Gastrocnemius medialis (tissue), 4 donors: ENCODE data around the gene MRM2. TPM values are rescaled to one million over a fixed set of nuclear protein-coding genes. Genes with fewer than 3 reads are reported as not detected.
A peak's percentile ranks its signal among the peaks of the same experiment; 100 is the strongest.

Experiments used
- ATAC-seq, 2 donors: fragments of 150-250 bp; one replicate each; pipeline ENCODE4 v1.9.1; 2016
- DNase-seq, 2 donors: peaks; one replicate each; pipeline ENCODE4 v3.0.0-alpha.2; 2019
- H3K27ac ChIP-seq, 4 donors: fragments of 200-600 bp; sonication (generic); 1 replicate in 1 of 4; 2 replicates in 3 of 4; pipeline ENCODE4 v1.5.1; 2016 to 2018; ENCODE audit warnings: mild to moderate bottlenecking in 2 of 4, moderate library complexity in 1 of 4
- H3K27me3 ChIP-seq, 3 donors: fragments of 200-600 bp; sonication (generic) in 2 of 3; 1 replicate in 1 of 3; 2 replicates in 2 of 3; pipeline versions ENCODE4 v1.5.1 to v1.6.0; 2016 to 2019; ENCODE audit warnings: mild to moderate bottlenecking in 1 of 3, moderate library complexity in 1 of 3
- H3K36me3 ChIP-seq, 2 donors: fragments of 200-600 bp; sonication (generic) in 1 of 2; one replicate each; pipeline ENCODE4 v1.5.1; 2017 to 2018
- H3K4me1 ChIP-seq, 2 donors: fragments of 200-600 bp; sonication (generic) in 1 of 2; one replicate each; pipeline ENCODE4 v1.5.1; 2016 to 2017; ENCODE audit warnings: mild to moderate bottlenecking in 2 of 2
- H3K4me3 ChIP-seq, 4 donors: fragments of 200-600 bp; sonication (generic) in 3 of 4; 1 replicate in 1 of 4; 2 replicates in 3 of 4; pipeline ENCODE4 v1.5.1; 2016 to 2019; ENCODE audit warnings: mild to moderate bottlenecking in 2 of 4
- H3K9me3 ChIP-seq, 3 donors: fragments of 200-600 bp; sonication (generic) in 2 of 3; 1 replicate in 1 of 3; 2 replicates in 2 of 3; pipeline ENCODE4 v1.5.1; 2016 to 2019
- POLR2A ChIP-seq, 2 donors: fragments of 450-650 bp; IDR thresholded peaks; one replicate each; pipeline ENCODE4 v1.6.1; 2017; ENCODE audit warnings: antibody characterized with exemption in 2 of 2, mild to moderate bottlenecking in 2 of 2, moderate library complexity in 2 of 2
- in situ Hi-C, 4 donors: fragments of 200-750 bp; cut with MboI; loops; one replicate each; pipeline versions ENCODE4 v1.15.0 to v1.8.0; 2017; ENCODE audit warnings: low sequenced_read_pairs in 4 of 4
- intact Hi-C: fragments of 100-400 bp; cut with DNase I; formaldehyde crosslinking; loops from one replicate; pipeline ENCODE4 v1.15.1; 2023; ENCODE audit warnings: low total_unique reads
- total RNA-seq, 4 donors: library from RNA; depleted of rRNA; stranded (reverse); fragments of >200 nt; gene quantifications; one replicate each; pipeline versions ENCODE4 v1.1.0 to v1.2.3, GENCODE V29; 2016
- TF ChIP-seq, protein P1 (sequence below), 5 experiments: fragments of 450-650 bp in 3 of 5; fragments of 200-600 bp in 2 of 5; sonication (generic) in 2 of 5; IDR thresholded peaks in 4 of 5; conservative IDR thresholded peaks in 1 of 5; 1 replicate in 4 of 5; 2 replicates in 1 of 5; pipeline ENCODE4 v1.5.1; 2016 to 2019; ENCODE audit warnings: antibody characterized with exemption in 5 of 5, mild to moderate bottlenecking in 3 of 5, moderate library complexity in 3 of 5

MRM2 gene
- total RNA-seq, 4 donors from 2014 or later, result 14.1 to 41.7 (median 16.9) TPM

DNA sequence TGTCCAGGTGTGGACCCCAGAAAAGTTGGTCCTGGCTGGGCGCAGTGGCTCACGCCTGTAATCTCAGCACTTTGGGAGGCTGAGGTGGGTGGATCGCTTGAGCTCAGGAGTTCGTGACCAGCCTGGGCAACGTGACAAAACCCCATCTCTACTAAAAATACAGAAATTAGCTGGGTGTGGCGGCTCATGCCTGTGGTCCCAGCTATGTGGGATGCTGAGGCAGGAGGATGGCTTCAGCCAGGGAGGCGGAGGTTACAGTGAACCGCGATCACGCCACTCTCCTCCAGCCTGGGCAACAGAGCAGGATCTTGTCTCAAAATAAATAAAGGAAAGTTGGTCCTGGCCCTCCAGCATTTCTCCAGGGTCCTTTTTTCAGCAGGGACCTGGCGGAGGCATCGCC is 1.5 kb upstream of the MRM2 start:
- Histone ChIP-seq H3K4me3 (no peak overlapping the region), H3K36me3 (peaks cover 0 to 10% of the 10 kb centered on the region in 2 donors), H3K27me3 (no peaks in the 10 kb centered on the region), H3K4me1 (peaks cover 12 to 13% of the 10 kb centered on the region in 2 donors), H3K27ac (no peak overlapping the region), H3K9me3 (no peaks in the 10 kb centered on the region)
- no peak for DNase-seq
- in situ Hi-C loops (loop anchor here in 1 of 4 donors (10.0 kb wide), 1 partner anchor 101 kb away; no protein-coding TSS in a partner anchor), intact Hi-C loops (loop anchor here (10.0 kb wide), 1 partner anchor 311 kb away; the partner anchor contains the start of genes BRAT1 and IQCE)
- no peak for TF ChIP-seq POLR2A (IDR thresholded peaks at IDR 0.05)
- TF ChIP-seq, protein P1, sequence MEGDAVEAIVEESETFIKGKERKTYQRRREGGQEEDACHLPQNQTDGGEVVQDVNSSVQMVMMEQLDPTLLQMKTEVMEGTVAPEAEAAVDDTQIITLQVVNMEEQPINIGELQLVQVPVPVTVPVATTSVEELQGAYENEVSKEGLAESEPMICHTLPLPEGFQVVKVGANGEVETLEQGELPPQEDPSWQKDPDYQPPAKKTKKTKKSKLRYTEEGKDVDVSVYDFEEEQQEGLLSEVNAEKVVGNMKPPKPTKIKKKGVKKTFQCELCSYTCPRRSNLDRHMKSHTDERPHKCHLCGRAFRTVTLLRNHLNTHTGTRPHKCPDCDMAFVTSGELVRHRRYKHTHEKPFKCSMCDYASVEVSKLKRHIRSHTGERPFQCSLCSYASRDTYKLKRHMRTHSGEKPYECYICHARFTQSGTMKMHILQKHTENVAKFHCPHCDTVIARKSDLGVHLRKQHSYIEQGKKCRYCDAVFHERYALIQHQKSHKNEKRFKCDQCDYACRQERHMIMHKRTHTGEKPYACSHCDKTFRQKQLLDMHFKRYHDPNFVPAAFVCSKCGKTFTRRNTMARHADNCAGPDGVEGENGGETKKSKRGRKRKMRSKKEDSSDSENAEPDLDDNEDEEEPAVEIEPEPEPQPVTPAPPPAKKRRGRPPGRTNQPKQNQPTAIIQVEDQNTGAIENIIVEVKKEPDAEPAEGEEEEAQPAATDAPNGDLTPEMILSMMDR (IDR thresholded peaks at IDR 0.05 in 4 of 5, conservative IDR thresholded peaks at IDR 0.05 in 1 of 5), result no peak
- ATAC-seq, result no peak

DNA sequence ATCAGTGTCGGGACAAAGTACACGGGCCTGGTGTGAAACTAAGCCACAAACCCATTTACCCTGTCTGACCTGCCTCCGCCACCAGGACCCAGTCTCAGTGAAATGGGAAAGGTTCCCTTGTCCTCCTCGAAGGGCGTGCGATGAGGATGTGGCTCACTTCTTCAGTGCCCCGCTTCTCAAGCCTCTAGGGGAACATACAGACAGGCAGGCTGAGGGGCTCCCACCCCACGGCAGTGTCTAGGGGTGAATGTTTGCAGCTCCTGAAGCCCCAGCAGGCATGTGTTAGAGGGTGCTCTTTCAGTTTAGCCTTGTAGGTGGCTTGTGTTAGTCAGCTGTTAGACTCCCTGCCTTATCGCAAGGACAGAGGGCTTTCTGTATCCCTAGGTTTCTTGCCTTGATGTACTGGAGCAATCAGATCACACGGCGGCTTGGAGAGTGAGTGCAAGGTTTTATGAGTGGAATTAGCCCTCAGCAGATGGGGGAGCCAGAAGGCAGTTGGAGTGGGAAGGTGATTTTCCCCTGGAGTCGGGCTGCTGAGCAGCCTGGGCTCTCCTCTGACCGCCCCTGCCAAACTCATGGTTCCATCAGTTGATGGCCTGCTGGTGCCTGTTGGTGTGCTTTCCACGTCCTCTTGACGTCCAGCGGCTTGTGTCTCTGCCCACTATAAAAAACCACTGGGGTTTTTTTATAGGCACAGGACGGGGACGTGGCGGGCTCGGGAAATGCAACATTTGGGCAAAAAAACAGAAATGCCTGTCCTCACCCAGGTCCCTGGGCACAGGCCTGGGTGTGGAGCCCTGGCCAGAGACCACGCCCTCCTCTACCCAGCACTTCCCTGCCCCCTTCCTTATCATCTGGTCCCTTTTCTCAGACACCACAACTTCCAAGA is 780 bp upstream of the MRM2 start:
- in situ Hi-C loops (loop anchor here in 1 of 4 donors (10.0 kb wide), 1 partner anchor 102 kb away; no protein-coding TSS in a partner anchor), intact Hi-C loops (loop anchor here (1.0 to 10.0 kb wide), 2 partner anchors 9 to 312 kb away; partner anchors contain the start of genes BRAT1 and IQCE)
- TF ChIP-seq, protein P1 (IDR thresholded peaks at IDR 0.05 in 4 of 5, conservative IDR thresholded peaks at IDR 0.05 in 1 of 5), result peak in 1 of 5 experiments; percentile 12
- TF ChIP-seq POLR2A (IDR thresholded peaks at IDR 0.05), result no peak
- Histone ChIP-seq H3K4me1 (peaks cover 12 to 13% of the 10 kb centered on the region in 2 donors), H3K36me3 (peaks cover 0 to 17% of the 10 kb centered on the region in 2 donors), H3K4me3 (peak overlapping the region; percentile 80 to 97 (median 92)), H3K27ac (peak overlapping the region; percentile 55 to 85 (median 70)), H3K9me3 (no peaks in the 10 kb centered on the region), H3K27me3 (no peaks in the 10 kb centered on the region)
- no peak for DNase-seq
- peak in 1 of 2 donors; percentile 7 for ATAC-seq

DNA sequence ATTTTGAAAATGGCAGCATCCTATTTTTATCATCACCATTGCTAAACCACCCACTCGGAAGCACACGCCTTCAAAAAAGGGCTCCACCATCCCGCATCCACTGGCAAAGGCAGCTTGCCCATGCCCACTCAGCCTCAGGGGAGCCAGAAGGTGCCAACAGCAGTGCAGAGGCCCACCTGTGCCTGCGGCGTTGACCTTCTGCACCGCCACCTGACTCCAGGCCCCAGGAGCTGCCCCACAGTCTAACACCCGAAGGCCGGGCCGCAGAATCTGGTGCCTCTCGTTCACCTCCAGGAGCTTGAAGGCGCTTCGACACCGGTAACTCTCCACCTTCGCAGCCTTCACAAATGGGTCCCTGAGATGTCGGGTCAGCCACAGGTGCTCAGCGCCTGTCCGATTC is 2.8 kb downstream of the MRM2 start:
- Histone ChIP-seq H3K27ac (no peak overlapping the region), H3K36me3 (peaks cover 0 to 46% of the 10 kb centered on the region in 2 donors), H3K4me1 (peaks cover 12 to 13% of the 10 kb centered on the region in 2 donors), H3K27me3 (no peaks in the 10 kb centered on the region), H3K9me3 (no peaks in the 10 kb centered on the region), H3K4me3 (no peak overlapping the region)
- no peak for DNase-seq
- in situ Hi-C loops, result no loop called here
- TF ChIP-seq, protein P1 (IDR thresholded peaks at IDR 0.05 in 4 of 5, conservative IDR thresholded peaks at IDR 0.05 in 1 of 5), result no peak
- ATAC-seq, result no peak
- intact Hi-C loops, result no loop called here

DNA sequence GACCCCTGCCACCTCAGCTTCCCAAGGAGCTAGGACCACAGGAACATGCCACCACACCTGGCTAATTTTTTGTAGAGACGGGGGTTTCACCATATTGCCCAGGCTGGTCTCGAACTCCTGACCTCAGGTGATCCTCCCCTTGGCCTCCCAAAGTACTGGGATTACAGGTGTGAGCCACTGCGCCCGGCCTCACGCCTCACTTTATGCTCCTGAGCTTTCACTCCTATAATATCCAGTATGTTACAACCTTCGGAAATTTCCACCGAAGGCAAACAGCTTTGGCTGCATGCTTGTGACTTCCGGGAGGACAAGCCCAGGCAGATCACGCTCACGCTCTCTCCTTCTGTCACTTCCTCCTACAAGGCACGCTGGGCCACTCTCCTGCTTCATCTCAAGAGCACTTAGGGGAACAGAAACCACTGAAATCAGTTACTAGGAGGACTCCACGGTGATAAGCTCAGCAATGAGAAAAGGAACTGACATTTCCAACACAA is 4.8 kb downstream of the MRM2 start:
- Histone ChIP-seq H3K4me1 (peaks cover 11 to 13% of the 10 kb centered on the region in 2 donors), H3K27me3 (no peaks in the 10 kb centered on the region), H3K27ac (peak overlapping the region in 1 of 4 donors; percentile 10), H3K36me3 (peaks cover 0 to 46% of the 10 kb centered on the region in 2 donors), H3K4me3 (no peak overlapping the region), H3K9me3 (no peaks in the 10 kb centered on the region)
- ATAC-seq (no peak), DNase-seq (peak; percentile 37 to 46)
- intact Hi-C loops (no loop called here), in situ Hi-C loops (no loop called here)
- TF ChIP-seq, protein P1 (IDR thresholded peaks at IDR 0.05 in 4 of 5, conservative IDR thresholded peaks at IDR 0.05 in 1 of 5), result no peak
- peak in 1 of 2 donors; percentile 29 for TF ChIP-seq POLR2A (IDR thresholded peaks at IDR 0.05)
